HG03378 (cell line): Measurements from ENCODE around the gene LYSMD2.

Experiments used
- ATAC-seq: cut with Tn5 transposase; IDR thresholded peaks from one replicate; pipeline ENCODE4 v1.9.1; 2021; ENCODE audit warnings: mild to moderate bottlenecking, moderate library complexity; ENCODE audit not compliant: unreplicated experiment

LYSMD2 gene

DNA sequence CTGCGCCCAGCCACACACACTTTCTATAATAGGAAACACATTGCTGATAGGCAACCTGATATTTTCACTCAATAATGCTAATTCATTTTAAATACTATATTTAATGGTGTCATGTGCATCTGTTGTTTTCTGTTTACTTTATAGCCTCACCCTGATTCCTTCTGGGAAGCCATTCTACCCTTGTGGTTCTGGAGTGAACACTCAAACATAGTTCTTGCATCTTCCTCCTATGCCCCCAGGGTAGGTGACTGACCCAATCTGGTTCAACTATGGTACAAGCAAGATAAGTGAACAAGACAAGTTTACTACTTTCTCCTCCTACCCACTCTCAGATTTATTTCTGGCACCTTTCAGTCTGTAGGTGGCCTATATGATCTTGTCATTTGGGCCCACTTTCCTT is 60.4 kb downstream of the LYSMD2 start:
- no peak for ATAC-seq

DNA sequence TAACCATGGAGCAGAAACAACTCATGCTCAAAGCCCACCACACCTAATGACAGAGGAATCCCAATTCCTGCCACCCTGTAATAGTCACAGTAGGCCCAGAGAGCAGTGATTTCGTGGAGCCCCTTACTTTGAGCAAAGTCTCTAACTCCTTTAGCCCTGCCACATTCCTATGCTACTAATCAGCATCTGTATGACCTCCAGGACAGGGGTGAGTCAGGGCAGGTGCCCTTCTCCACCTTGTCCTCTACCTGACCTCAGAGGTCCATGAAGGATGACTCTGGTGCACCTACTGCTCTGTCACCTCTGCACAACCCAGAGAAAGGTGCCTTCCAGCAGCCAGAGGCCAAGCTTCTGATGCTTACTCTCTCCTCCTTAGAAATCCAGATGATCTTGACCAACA is 62.2 kb downstream of the LYSMD2 start:
- ATAC-seq, result no peak
